GM10248 (cell line): ENCODE measurements around the gene VEPH1.

Experiments
- CTCF ChIA-PET: fragments of 300-600 bp; sonication (Branson Sonifier 250); formaldehyde crosslinking; extraction: SDS; loops from one replicate; lab custom pipeline; 2021; ENCODE audit warnings: antibody characterized with exemption; lab: Yijun Ruan, JAX
- POLR2A ChIA-PET: fragments of 350-650 bp; sonication (Branson Sonifier 250); formaldehyde crosslinking; extraction: SDS; loops from one replicate; lab custom pipeline; 2020; ENCODE audit warnings: antibody characterized with exemption; lab: Yijun Ruan, JAX
- DNase-seq: peaks from one replicate; pipeline ENCODE4 v3.0.0; 2012; ENCODE audit errors: extremely low spot score
- CTCF ChIP-seq: IDR thresholded peaks from 2 replicates; pipeline ENCODE4 v1.5.1; 2012; ENCODE audit warnings: mild to moderate bottlenecking, low read depth; ENCODE audit errors: extremely low read depth, missing control alignments, control extremely low read depth

The VEPH1 gene

GRCh38 chr3:157516928-157517327, 13.7 kb upstream of the VEPH1 start:
- POLR2A ChIA-PET: no interaction called here
- DNase-seq: no peak
- CTCF ChIA-PET: interaction anchor here (0.9 kb wide), 1 partner anchor 11 kb away, joined by 3 read pairs; no protein-coding TSS in a partner anchor
- no peak for TF ChIP-seq CTCF

- no peak for DNase-seq
- TF ChIP-seq CTCF: no peak
- CTCF ChIA-PET: no interaction called here
- POLR2A ChIA-PET: no interaction called here
Measured at GRCh38 chr3:157515398-157515797, 12.2 kb upstream of the VEPH1 start.

GRCh38 chr3:157514371-157514895, 11.2 kb upstream of the VEPH1 start:
- no peak for DNase-seq
- no peak for TF ChIP-seq CTCF
- CTCF ChIA-PET: interaction anchor here (1.1 to 1.2 kb wide), 2 partner anchors 13 to 18 kb away, joined by 3 to 7 read pairs; no protein-coding TSS in a partner anchor
- POLR2A ChIA-PET: no interaction called here

- ChIA-PET CTCF (interaction anchor here (1.1 to 1.2 kb wide), 2 partner anchors 14 to 19 kb away, joined by 3 to 7 read pairs; no protein-coding TSS in a partner anchor), POLR2A (no interaction called here)
- TF ChIP-seq CTCF: no peak
- DNase-seq: no peak
Measured at GRCh38 chr3:157513585-157513984, 10.4 kb upstream of the VEPH1 start.

DNA sequence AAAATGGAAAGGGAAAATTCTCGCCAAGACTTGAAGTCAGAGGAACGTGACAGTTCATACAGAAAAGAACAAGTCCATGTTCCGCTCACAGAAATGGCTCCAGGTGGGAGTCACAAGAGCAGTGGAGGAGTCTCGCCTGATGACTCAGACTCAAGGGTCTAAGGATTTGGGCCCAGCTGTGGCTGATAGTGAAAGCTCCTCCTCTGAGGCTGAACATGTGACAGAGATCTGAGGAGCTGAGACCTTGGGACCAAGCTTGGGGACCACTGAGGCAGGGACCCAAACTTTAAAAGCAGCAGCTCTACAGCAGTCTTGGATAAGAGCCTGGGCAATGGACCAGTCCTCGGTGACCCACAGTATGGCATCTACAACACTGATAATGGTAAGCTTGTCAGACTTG, 9.3 kb upstream of the VEPH1 start:
- no peak for TF ChIP-seq CTCF
- CTCF ChIA-PET: interaction anchor here (1.0 to 1.2 kb wide), 2 partner anchors 20 kb away, joined by 3 to 5 read pairs; no protein-coding TSS in a partner anchor
- POLR2A ChIA-PET: no interaction called here
- no peak for DNase-seq

GRCh38 chr3:157508461-157508860, 5.2 kb upstream of the VEPH1 start:
- TF ChIP-seq CTCF: no peak
- POLR2A ChIA-PET: no interaction called here
- no peak for DNase-seq
- CTCF ChIA-PET: no interaction called here

DNA sequence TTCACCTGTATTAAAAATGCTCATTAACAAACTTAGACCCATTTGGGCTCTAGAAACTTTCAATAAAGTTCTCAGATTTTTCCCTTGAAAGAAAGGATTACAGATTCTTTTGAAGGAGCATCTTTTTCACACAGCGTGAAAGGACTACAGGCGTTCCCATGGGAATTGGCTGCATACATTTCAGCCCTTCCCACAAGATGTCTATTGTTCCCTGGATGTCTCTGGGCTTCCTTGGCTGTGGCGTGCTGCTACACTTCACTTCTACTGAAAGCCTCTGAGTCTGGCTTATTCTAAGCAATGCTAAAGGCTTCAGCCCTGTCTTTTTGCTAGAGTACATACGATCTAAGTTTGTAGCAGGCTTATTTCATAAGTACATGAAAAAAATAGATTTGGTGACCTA, 1.4 kb downstream of the VEPH1 start:
- no peak for DNase-seq
- CTCF ChIA-PET: no interaction called here
- TF ChIP-seq CTCF: no peak
- POLR2A ChIA-PET: no interaction called here
